Upper lobe of right lung (tissue), 1 donor: ENCODE measurements around the gene ERCC6L2. TPM values are rescaled to one million over a fixed set of nuclear protein-coding genes. Genes with fewer than 3 reads are reported as not detected.

Source experiments
- ATAC-seq: fragments of 200-7000 bp; cut with Tn5 transposase; one replicate; pipeline ENCODE4 v1.9.1; 2020; ENCODE audit warnings: mild to moderate bottlenecking, moderate library complexity
- DNase-seq: peaks from one replicate; pipeline ENCODE4 v3.0.0-alpha.2; 2020
- H3K27ac ChIP-seq: fragments of 200-600 bp; one replicate; pipeline ENCODE4 v1.8.0; 2022
- H3K27me3 ChIP-seq: fragments of 200-600 bp; one replicate; pipeline ENCODE4 v1.8.0; 2022; ENCODE audit warnings: mild to moderate bottlenecking
- H3K36me3 ChIP-seq: fragments of 200-600 bp; one replicate; pipeline ENCODE4 v1.8.0; 2022
- H3K4me1 ChIP-seq: fragments of 200-600 bp; one replicate; pipeline ENCODE4 v1.8.0; 2022
- H3K4me3 ChIP-seq: fragments of 200-600 bp; one replicate; pipeline ENCODE4 v1.8.0; 2022; ENCODE audit warnings: mild to moderate bottlenecking
- H3K9me3 ChIP-seq: fragments of 200-600 bp; one replicate; pipeline ENCODE4 v1.8.0; 2022
- intact Hi-C: fragments of 100-400 bp; cut with DNase I; formaldehyde crosslinking; loops from one replicate; pipeline ENCODE4 v1.11.0; 2022
- total RNA-seq: library from RNA; stranded (reverse); fragmentation: NEBNext Ultra II Directional; extraction: Animal tissue kit (Norgen Biotek cat#: 25700); gene quantifications from one replicate; pipeline ENCODE4 v1.2.1, GENCODE V29; 2021
- TF ChIP-seq, protein P1 (sequence below): fragments of 200-600 bp; IDR thresholded peaks from one replicate; pipeline ENCODE4 v1.8.0; 2022; ENCODE audit warnings: antibody characterized with exemption
- donor health status: DM: no; HTN: yes; CAD: no; lungs with severe emphysema.

ERCC6L2 gene
- total RNA-seq, 1 donor from 2014 or later: 43.8 TPM

DNA sequence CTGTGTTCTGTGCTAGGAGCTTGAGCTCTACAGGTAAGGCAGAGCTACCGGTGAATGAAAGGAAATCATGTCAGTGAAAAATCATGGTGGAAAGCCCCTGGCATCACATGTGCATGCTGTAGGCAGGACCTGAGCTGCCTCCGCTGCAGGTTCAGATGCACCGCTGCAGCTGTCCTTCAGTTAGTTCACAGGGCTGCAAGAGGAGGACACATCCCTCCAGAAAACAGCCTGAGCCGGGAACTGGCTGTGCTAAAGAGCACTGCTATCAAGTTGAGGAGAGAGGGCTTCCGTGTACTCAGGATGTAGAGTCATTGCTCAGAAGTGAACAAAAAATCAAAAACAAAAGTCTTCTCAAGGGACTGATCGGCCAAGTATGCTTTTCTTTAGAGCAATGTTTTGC lies 138.6 kb downstream of the ERCC6L2 start:
- Histone ChIP-seq H3K9me3 (no peaks in the 10 kb centered on the region), H3K4me3 (no peak overlapping the region), H3K4me1 (no peaks in the 10 kb centered on the region), H3K27me3 (no peaks in the 10 kb centered on the region), H3K27ac (no peak overlapping the region), H3K36me3 (peaks cover 8% of the 10 kb centered on the region)
- ATAC-seq (peak; percentile 25), DNase-seq (no peak)
- TF ChIP-seq, protein P1, sequence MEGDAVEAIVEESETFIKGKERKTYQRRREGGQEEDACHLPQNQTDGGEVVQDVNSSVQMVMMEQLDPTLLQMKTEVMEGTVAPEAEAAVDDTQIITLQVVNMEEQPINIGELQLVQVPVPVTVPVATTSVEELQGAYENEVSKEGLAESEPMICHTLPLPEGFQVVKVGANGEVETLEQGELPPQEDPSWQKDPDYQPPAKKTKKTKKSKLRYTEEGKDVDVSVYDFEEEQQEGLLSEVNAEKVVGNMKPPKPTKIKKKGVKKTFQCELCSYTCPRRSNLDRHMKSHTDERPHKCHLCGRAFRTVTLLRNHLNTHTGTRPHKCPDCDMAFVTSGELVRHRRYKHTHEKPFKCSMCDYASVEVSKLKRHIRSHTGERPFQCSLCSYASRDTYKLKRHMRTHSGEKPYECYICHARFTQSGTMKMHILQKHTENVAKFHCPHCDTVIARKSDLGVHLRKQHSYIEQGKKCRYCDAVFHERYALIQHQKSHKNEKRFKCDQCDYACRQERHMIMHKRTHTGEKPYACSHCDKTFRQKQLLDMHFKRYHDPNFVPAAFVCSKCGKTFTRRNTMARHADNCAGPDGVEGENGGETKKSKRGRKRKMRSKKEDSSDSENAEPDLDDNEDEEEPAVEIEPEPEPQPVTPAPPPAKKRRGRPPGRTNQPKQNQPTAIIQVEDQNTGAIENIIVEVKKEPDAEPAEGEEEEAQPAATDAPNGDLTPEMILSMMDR: no peak
- intact Hi-C loops: no loop called here

DNA sequence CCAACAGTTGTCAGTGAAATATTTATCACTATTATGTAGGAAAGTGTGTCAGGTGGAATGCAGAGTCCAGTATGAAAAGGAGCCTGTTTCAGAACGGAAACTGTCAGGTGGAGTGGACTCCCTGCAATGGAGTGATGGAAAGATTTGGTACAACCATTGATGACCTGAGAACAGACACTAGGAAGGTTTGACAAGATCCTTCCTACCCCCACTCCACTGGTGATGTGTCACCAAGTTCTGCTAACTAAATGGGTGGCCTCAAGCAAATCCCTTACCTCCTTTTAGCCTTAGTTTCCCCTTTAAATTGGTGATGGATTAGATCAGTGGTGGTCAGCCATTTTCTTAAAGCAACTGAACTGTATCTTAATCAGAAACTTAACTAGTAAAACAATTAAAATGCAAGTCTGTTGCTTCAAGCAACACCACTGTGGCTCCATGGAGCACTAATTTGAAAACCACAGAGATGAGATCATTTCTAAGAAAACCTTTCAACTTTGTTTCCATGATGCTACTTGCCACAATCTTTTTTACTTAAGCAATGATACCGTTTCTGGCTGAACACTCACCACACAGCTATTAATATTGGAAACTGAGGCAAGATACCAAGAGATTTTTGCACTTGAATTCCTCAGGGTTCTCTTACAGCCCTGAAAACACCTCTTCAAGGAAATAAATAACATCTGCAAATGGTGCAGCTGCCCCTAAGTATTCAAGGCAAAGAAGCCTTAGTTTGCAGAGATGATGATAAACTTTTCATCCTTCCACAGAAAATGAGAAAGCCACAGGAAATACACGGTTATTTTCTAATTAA lies 140.6 kb downstream of the ERCC6L2 start:
- ATAC-seq: no peak
- no peak for DNase-seq
- Histone ChIP-seq H3K36me3 (peaks cover 8% of the 10 kb centered on the region), H3K27ac (no peak overlapping the region), H3K27me3 (no peaks in the 10 kb centered on the region), H3K9me3 (no peaks in the 10 kb centered on the region), H3K4me3 (no peak overlapping the region), H3K4me1 (peaks cover 8% of the 10 kb centered on the region)
- TF ChIP-seq, protein P1: no peak
- intact Hi-C loops: no loop called here
